GM12878 (cell line): ENCODE data around the gene DUSP22. TPM values are rescaled to one million over a fixed set of nuclear protein-coding genes. Genes with fewer than 3 reads are reported as not detected.
A peak's percentile ranks its signal among the peaks of the same experiment; 100 is the strongest.

Experiments
- ATAC-seq: fragments of 200-7000 bp; cut with Tn5 transposase; 3 replicates; pipeline ENCODE4 v1.9.1; 2020; ENCODE audit warnings: mild to moderate bottlenecking, moderate library complexity
- BruUV-seq: library from RNA; stranded (reverse); fragments of 400-500 nt; replicated peaks from 2 replicates; lab custom pipeline; 2021; lab: Mats Ljungman, UMichigan
- CTCF ChIA-PET: fragments of 300-600 bp; sonication (Branson Sonifier 250); formaldehyde crosslinking; extraction: SDS; loops from one replicate; lab custom pipeline; 2021; ENCODE audit warnings: inconsistent platforms; lab: Yijun Ruan, JAX
- POLR2A ChIA-PET: fragments of 350-600 bp; formaldehyde crosslinking; extraction: SDS; loops from one replicate; lab custom pipeline; 2021; ENCODE audit warnings: inconsistent platforms; lab: Charles Lee
- RAD21 ChIA-PET: fragments of 300-600 bp; sonication (Branson Sonifier 250); formaldehyde crosslinking; loops from one replicate; lab custom pipeline; 2023; ENCODE audit warnings: antibody characterized with exemption; ENCODE audit not compliant: unreplicated experiment; lab: Charles Lee
- SMC1A ChIA-PET: fragments of 300-600 bp; sonication (Branson Sonifier 250); formaldehyde crosslinking; loops from one replicate; lab custom pipeline; 2023; ENCODE audit not compliant: unreplicated experiment, uncharacterized antibody; lab: Charles Lee
- DNase-seq: peaks from one replicate; pipeline ENCODE4 v3.0.0-alpha.2; 2011; ENCODE audit warnings: low read depth, low spot score
- FAIRE-seq: peaks from 3 replicates; lab custom pipeline; 2011; peaks lifted over from hg19 to GRCh38; lab: Jason Lieb, UNC
- H2AFZ ChIP-seq: 2 replicates; pipeline ENCODE4 v1.6.0; 2011; ENCODE audit warnings: low read depth, low read length, control low read depth; ENCODE audit not compliant: control insufficient read depth
- H3K27ac ChIP-seq: 2 replicates; pipeline ENCODE4 v1.5.1; 2011; ENCODE audit warnings: control low read depth; ENCODE audit not compliant: control insufficient read depth, insufficient read depth
- H3K27me3 ChIP-seq, 2 experiments: replicated peaks in 1 of 2; 2 replicates each; pipeline versions ENCODE4 v1.6.0 to v1.6.1; 2011; ENCODE audit warnings: low read length in 1 of 2; ENCODE audit not compliant: control insufficient read depth in 2 of 2, insufficient read depth in 2 of 2
- H3K36me3 ChIP-seq, 2 experiments: 2 replicates each; pipeline ENCODE4 v1.5.1; 2011; ENCODE audit warnings: low read length in 1 of 2; ENCODE audit not compliant: control insufficient read depth in 2 of 2, insufficient read depth in 2 of 2
- H3K4me1 ChIP-seq: 2 replicates; pipeline ENCODE4 v1.6.1; 2011; ENCODE audit warnings: mild to moderate bottlenecking, low read length, moderate library complexity, mixed read lengths; ENCODE audit not compliant: control insufficient read depth, insufficient read depth
- H3K4me2 ChIP-seq: 2 replicates; pipeline ENCODE4 v1.6.0; 2011; ENCODE audit warnings: control low read depth; ENCODE audit not compliant: control insufficient read depth, insufficient read depth
- H3K4me3 ChIP-seq: fragments of 200-600 bp; sonication (generic); 2 replicates; pipeline ENCODE4 v1.5.1; 2016
- H3K79me2 ChIP-seq: 2 replicates; pipeline ENCODE4 v1.6.0; 2011; ENCODE audit warnings: low read length; ENCODE audit not compliant: control insufficient read depth, insufficient read depth
- H3K9ac ChIP-seq: 2 replicates; pipeline ENCODE4 v1.8.0; 2011; ENCODE audit warnings: low read length, control low read depth, mixed read lengths; ENCODE audit not compliant: control insufficient read depth, insufficient read depth
- H3K9me3 ChIP-seq: replicated peaks from 3 replicates; pipeline ENCODE4 v1.5.1; 2011; ENCODE audit warnings: mild to moderate bottlenecking, low read length; ENCODE audit not compliant: control insufficient read depth, insufficient read depth
- H4K20me1 ChIP-seq: 2 replicates; pipeline ENCODE4 v1.6.0; 2011; ENCODE audit not compliant: control insufficient read depth, insufficient read depth
- BHLHE40 ChIP-seq, 2 experiments: fragments of 450-650 bp in 1 of 2; IDR thresholded peaks; 2 replicates each; pipeline ENCODE4 v1.6.1; 2011 to 2017; ENCODE audit warnings: low read depth in 2 of 2, borderline replicate concordance in 1 of 2, improper control_type of control experiment in 1 of 2, low read length in 1 of 2, mild to moderate bottlenecking in 1 of 2
- E2F8 ChIP-seq: fragments of 450-650 bp; IDR thresholded peaks from 2 replicates; pipeline ENCODE4 v1.6.1; 2018; ENCODE audit warnings: mild to moderate bottlenecking, low read depth, moderate library complexity; ENCODE audit not compliant: partially characterized antibody
- HDGF ChIP-seq: fragments of 450-650 bp; IDR thresholded peaks from 2 replicates; pipeline ENCODE4 v1.6.1; 2016; ENCODE audit warnings: antibody characterized with exemption
- IRF4 ChIP-seq: IDR thresholded peaks from 2 replicates; pipeline ENCODE4 v1.6.1; 2011; ENCODE audit warnings: low read depth, low read length
- JUNB ChIP-seq: IDR thresholded peaks from 2 replicates; pipeline ENCODE4 v1.6.1; 2016; ENCODE audit warnings: antibody characterized with exemption, mild to moderate bottlenecking
- MYC ChIP-seq: IDR thresholded peaks from 2 replicates; pipeline ENCODE4 v1.6.1; 2011; ENCODE audit warnings: mild to moderate bottlenecking, low read length, moderate library complexity, inconsistent platforms; ENCODE audit not compliant: insufficient read depth, insufficient replicate concordance, insufficient read length, severe bottlenecking
- POLR2AphosphoS5 ChIP-seq: IDR thresholded peaks from 2 replicates; pipeline ENCODE4 v1.6.1; 2011; ENCODE audit warnings: mild to moderate bottlenecking, low read length, inconsistent platforms
- WGBS: methylation state at CpG from one replicate; pipeline ENCODE4 v1.1.6; 2016; ENCODE audit warnings: low lambda C conversion rate; ENCODE audit not compliant: insufficient replicate concordance, insufficient coverage; ENCODE audit errors: missing lambda C conversion rate; 5-methylcytosine and 5-hydroxymethylcytosine counted together
- in situ Hi-C: fragments of 300-500 bp; cut with MboI; formaldehyde crosslinking; loops from 9 replicates; pipeline ENCODE4 v1.14.3; 2018; ENCODE audit warnings: mixed read lengths
- intact Hi-C: fragments of 100-400 bp; cut with micrococcal nuclease; formaldehyde crosslinking; loops from one replicate; pipeline ENCODE4 v1.14.2; 2022; ENCODE audit not compliant: unreplicated experiment
- polyA plus RNA-seq, 11 experiments: library from polyadenylated mRNA; depleted of rRNA in 4 of 11; unstranded in 6 of 11; stranded (reverse) in 5 of 11; fragments of >200 nt; fragmentation: Nextera tagmentation in 4 of 11; fragmentation: Illumina TruSeq in 1 of 11; extraction: Ambion mirVana in 4 of 11; extraction: Trizol in 1 of 11; gene quantifications; 1 replicate in 1 of 11; 2 replicates in 10 of 11; pipeline versions ENCODE4 v1.2.1 to v1.2.3, GENCODE V29; 2011 to 2016; ENCODE audit warnings: inconsistent platforms in 2 of 11, missing spikeins in 2 of 11, low read depth in 1 of 11
- total RNA-seq, 4 experiments: library from RNA; depleted of rRNA in 3 of 4; stranded (reverse); fragments of >200 nt in 3 of 4; fragmentation: Illumina TruSeq in 1 of 4; extraction: Trizol in 1 of 4; gene quantifications; 2 replicates each; pipeline versions ENCODE4 v1.2.1 to v1.2.3, GENCODE V29; 2013 to 2021

The DUSP22 gene
- total and polyA plus RNA-seq, 10 of the 15 experiments (the other 5 are each of a cell fraction or from before 2014, with no cell fraction given), result 78.9 to 156 (median 107) TPM

DNA sequence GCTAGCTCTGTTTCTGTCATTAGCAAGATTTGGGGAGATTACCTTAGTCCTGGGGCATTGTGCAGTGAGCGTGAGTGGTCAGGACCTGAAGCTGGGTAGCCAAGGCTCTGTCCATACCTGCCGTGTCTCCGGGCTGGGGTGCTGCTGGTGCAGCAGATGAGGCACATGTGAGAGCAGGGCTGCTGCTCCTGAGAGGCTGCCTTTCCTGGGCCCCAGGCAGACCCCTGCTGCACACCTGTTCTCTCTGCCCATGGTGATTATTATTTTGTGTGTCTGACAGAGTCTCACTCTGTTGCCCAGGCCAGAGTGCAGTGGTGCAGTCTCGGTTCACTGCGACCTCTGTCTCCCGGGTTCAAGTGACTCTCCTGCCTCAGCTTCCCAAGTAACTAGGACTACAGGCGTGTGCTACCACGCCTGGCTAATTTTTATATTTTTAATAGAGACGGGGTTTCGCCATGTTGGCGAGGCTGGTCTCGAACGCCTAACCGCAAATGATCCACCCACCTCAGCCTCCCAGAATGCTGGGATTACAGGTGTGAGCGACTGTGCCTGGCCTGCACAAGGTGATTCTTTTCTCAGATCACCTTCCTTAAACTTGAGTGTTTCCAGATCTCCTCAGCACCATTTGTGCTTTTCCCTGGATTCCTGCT, 62.5 kb downstream of the DUSP22 start:
- Histone ChIP-seq H3K4me1 (peaks cover 40% of the 10 kb centered on the region), H3K9me3 (no peaks in the 10 kb centered on the region), H2AFZ (no peak overlapping the region), H3K27ac (no peak overlapping the region), H3K9ac (no peak overlapping the region), H3K4me2 (no peak overlapping the region), H4K20me1 (no peaks in the 10 kb centered on the region), H3K79me2 (no peaks in the 10 kb centered on the region), H3K4me3 (no peak overlapping the region), H3K27me3 (no peaks in the 10 kb centered on the region), H3K36me3 (peaks cover 13 to 14% of the 10 kb centered on the region in 2 experiments)
- no peak for TF ChIP-seq JUNB
- no peak for TF ChIP-seq E2F8
- TF ChIP-seq MYC, result no peak
- TF ChIP-seq HDGF, result no peak
- peak; percentile 30; the same call in 1 of the 2 replicates for TF ChIP-seq POLR2AphosphoS5
- TF ChIP-seq BHLHE40 (IDR thresholded peaks at IDR 0.05; ENCODE audit: borderline replicate concordance in 1 of 2, low read depth in 2 of 2, low read length in 1 of 2), result no peak
- TF ChIP-seq IRF4, result no peak
- SMC1A ChIA-PET, result interaction anchor here (1.1 to 8.6 kb wide), 13 partner anchors 10 to 166 kb away, joined by 3 to 104 read pairs (median 6); no protein-coding TSS in a partner anchor
- POLR2A ChIA-PET, result interaction anchor here (0.7 to 9.1 kb wide), 9 partner anchors 9 to 62 kb away, joined by 3 to 81 read pairs (median 4); partner anchors contain the start of genes DUSP22 and IRF4
- RAD21 ChIA-PET, result interaction anchor here (1.2 to 4.4 kb wide), 11 partner anchors 10 to 136 kb away, joined by 3 to 61 read pairs (median 7); no protein-coding TSS in a partner anchor
- FAIRE-seq (no peak), DNase-seq (no peak), ATAC-seq (no peak)
- intact Hi-C loops, result no loop called here
- 86% methylated on average over 15 of the region's 15 CpGs for WGBS
- in situ Hi-C loops, result no loop called here
- BruUV-seq, result no TSS peak
- CTCF ChIA-PET, result interaction anchor here (0.6 to 2.5 kb wide), 8 partner anchors 11 to 136 kb away, joined by 3 to 14 read pairs (median 5); no protein-coding TSS in a partner anchor
